NB4 (cell line): ENCODE measurements around the gene KLHDC8A.

Experiments used
- CTCF ChIP-seq: IDR thresholded peaks from one replicate; pipeline ENCODE4 v1.5.1; 2012; ENCODE audit warnings: low read depth, low read length
- MAX ChIP-seq: IDR thresholded peaks from 2 replicates; pipeline ENCODE4 v1.6.1; 2011; ENCODE audit warnings: low read depth, low read length
- POLR2A ChIP-seq: IDR thresholded peaks from 2 replicates; pipeline ENCODE4 v1.6.1; 2011; ENCODE audit warnings: mild to moderate bottlenecking; ENCODE audit not compliant: insufficient read length; ENCODE audit errors: extremely low read depth

GRCh38 chr1:205319081-205320018 is 37.4 kb downstream of the KLHDC8A start:
- TF ChIP-seq CTCF (no peak), POLR2A (no peak), MAX (no peak)
